Measurements from ENCODE around the gene GRM8. TPM values are rescaled to one million over a fixed set of nuclear protein-coding genes. Genes with fewer than 3 reads are reported as not detected.

The GRM8 gene
- total RNA-seq, 4 donors from 2014 or later, result 0.11 TPM; not detected in 3

DNA sequence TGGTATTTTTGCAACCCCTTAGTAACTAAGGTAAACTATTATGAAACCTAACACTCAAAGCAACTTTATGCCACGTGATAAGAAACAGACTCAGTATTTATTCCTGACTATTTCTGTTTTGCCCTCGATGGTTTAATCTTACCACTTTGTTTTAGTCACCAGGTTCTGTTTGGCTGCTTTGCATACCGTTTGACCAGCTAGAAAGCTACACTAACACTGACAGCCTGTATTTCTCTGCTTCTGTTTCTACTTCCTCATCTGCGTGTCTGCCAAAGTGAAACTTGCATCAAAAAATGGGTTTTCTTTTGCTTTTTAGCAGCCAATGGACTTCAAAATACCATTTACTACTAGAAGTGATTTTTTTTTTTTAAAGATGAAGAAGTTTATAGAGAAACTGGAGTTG is 802.5 kb downstream of the GRM8 start:
- Histone ChIP-seq H3K27ac (replicated peaks in 1 of 4) (no peak overlapping the region), H3K9me3 (no peaks in the 10 kb centered on the region), H3K27me3 (no peaks in the 10 kb centered on the region), H3K4me1 (peaks cover 0 to 3% (median 0%) of the 10 kb centered on the region in 4 donors), H3K4me3 (no peak overlapping the region), H3K36me3 (no peaks in the 10 kb centered on the region)
- 42% methylated on average over 4 of the region's 4 CpGs for WGBS
- DNase-seq (ENCODE audit: extremely low spot score), result no peak
- TF ChIP-seq POLR2A (IDR thresholded peaks at IDR 0.05; ENCODE audit: low read depth) (no peak), EP300 (IDR thresholded peaks at IDR 0.05) (no peak), POLR2AphosphoS5 (IDR thresholded peaks at IDR 0.05) (no peak)
- TF ChIP-seq, protein P1, sequence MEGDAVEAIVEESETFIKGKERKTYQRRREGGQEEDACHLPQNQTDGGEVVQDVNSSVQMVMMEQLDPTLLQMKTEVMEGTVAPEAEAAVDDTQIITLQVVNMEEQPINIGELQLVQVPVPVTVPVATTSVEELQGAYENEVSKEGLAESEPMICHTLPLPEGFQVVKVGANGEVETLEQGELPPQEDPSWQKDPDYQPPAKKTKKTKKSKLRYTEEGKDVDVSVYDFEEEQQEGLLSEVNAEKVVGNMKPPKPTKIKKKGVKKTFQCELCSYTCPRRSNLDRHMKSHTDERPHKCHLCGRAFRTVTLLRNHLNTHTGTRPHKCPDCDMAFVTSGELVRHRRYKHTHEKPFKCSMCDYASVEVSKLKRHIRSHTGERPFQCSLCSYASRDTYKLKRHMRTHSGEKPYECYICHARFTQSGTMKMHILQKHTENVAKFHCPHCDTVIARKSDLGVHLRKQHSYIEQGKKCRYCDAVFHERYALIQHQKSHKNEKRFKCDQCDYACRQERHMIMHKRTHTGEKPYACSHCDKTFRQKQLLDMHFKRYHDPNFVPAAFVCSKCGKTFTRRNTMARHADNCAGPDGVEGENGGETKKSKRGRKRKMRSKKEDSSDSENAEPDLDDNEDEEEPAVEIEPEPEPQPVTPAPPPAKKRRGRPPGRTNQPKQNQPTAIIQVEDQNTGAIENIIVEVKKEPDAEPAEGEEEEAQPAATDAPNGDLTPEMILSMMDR (IDR thresholded peaks at IDR 0.05), result no peak
- intact Hi-C loops (cut with DNase I), result loop anchor here (2.0 kb wide), 1 partner anchor 49 kb away; no protein-coding TSS in a partner anchor

DNA sequence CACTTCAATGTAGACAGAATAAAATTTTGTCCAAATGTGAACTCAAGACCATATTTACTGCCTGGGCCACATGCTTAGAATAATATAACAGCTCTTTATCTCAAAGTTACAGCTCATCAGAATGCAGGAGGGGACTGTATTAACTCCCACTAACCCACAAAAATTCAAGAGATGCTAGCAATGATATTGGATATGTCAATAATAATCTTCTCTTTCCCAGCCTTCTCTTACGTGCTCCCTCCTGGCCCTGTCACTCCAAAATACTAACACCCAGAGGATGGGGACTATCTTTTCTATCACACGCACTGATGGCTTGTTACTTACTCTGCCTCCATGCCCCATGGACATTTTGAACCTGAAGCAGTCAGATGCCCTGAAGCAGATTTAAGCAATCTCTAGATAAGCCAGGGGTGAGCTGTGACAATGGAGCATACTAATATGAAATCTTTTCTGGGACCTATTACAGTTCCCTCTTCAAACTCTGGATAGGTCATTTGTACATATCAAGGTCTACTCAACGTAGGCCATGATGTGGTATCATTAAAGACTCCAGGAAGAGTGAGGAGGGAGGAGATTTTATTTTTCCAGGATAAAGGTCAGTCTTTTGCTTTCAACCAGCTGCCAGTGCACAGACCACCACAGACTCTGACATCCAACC is 803.0 kb downstream of the GRM8 start:
- intact Hi-C loops (cut with DNase I), result loop anchor here (2.0 kb wide), 1 partner anchor 49 kb away; no protein-coding TSS in a partner anchor
- H3K27ac ChIP-seq (replicated peaks in 1 of 4), result no peak overlapping the region
- TF ChIP-seq POLR2A (IDR thresholded peaks at IDR 0.05; ENCODE audit: low read depth) (no peak), POLR2AphosphoS5 (IDR thresholded peaks at IDR 0.05) (no peak), EP300 (IDR thresholded peaks at IDR 0.05) (no peak)
- TF ChIP-seq, protein P1 (IDR thresholded peaks at IDR 0.05), result no peak
- no peaks in the 10 kb centered on the region for H3K9me3 ChIP-seq
- H3K4me1 ChIP-seq, result peaks cover 0 to 3% (median 0%) of the 10 kb centered on the region in 4 donors
- WGBS, result 67% methylated on average over 3 of the region's 3 CpGs
- DNase-seq (ENCODE audit: extremely low spot score), result no peak
- no peaks in the 10 kb centered on the region for H3K36me3 ChIP-seq
- no peak overlapping the region for H3K4me3 ChIP-seq
- H3K27me3 ChIP-seq, result no peaks in the 10 kb centered on the region

DNA sequence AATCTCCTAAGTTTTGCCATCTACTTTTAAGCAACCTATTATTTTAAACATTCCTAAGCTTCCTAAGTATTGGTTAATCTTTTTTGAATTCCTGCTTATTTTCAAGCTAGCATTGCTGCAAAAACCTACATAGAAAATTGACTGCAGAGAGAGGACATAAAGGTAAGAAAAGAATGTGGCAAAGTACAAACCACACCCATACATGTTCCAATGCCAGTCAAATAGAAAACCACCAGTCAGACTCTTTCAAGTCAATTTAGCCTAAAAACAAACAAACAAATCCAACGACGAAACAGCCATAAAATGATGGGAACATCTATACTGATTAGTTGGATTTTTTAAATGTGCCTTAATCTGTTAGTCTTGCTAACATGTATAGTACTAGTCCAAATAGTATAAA is 804.8 kb downstream of the GRM8 start:
- intact Hi-C loops (cut with DNase I), result no loop called here
- TF ChIP-seq EP300 (IDR thresholded peaks at IDR 0.05), result no peak
- TF ChIP-seq, protein P1 (IDR thresholded peaks at IDR 0.05), result no peak
- no peak for TF ChIP-seq POLR2A (IDR thresholded peaks at IDR 0.05; ENCODE audit: low read depth)
- no peak for TF ChIP-seq POLR2AphosphoS5 (IDR thresholded peaks at IDR 0.05)
- WGBS, result 60% methylated on average over 2 of the region's 2 CpGs

DNA sequence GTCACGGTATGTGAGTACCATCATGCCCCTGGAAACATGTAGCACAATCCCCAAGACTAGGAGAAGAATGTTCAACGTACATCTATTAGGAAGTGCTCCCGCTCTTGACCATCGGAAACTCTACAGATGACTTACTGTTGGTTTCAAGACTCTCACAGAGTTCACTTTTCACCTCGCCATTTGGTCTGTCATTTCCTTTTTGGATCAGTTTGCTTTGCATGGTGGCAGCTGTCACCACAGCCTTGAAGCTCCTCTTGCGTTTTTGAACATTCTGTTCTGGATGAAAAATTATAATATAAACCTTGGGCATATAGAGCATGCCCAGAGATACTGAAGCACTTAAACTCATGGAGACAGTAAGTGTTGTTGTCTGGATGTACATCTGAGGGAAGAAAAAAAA is 806.8 kb downstream of the GRM8 start:
- TF ChIP-seq POLR2A (IDR thresholded peaks at IDR 0.05; ENCODE audit: low read depth) (no peak), POLR2AphosphoS5 (IDR thresholded peaks at IDR 0.05) (no peak), EP300 (IDR thresholded peaks at IDR 0.05) (no peak)
- TF ChIP-seq, protein P1 (IDR thresholded peaks at IDR 0.05), result no peak
- H3K4me1 ChIP-seq, result peaks cover 0 to 3% (median 0%) of the 10 kb centered on the region in 4 donors

More for the DNA sequence above, 804.8 kb downstream of the GRM8 start:
- Histone ChIP-seq H3K4me1 (peaks cover 0 to 3% (median 0%) of the 10 kb centered on the region in 4 donors), H3K27me3 (no peaks in the 10 kb centered on the region), H3K4me3 (no peak overlapping the region), H3K36me3 (no peaks in the 10 kb centered on the region), H3K27ac (replicated peaks in 1 of 4) (no peak overlapping the region), H3K9me3 (no peaks in the 10 kb centered on the region)
- no peak for DNase-seq (ENCODE audit: extremely low spot score)

More for the DNA sequence above, 806.8 kb downstream of the GRM8 start:
- WGBS, result 86% methylated on average over 6 of the region's 6 CpGs
- Histone ChIP-seq H3K36me3 (no peaks in the 10 kb centered on the region), H3K27ac (replicated peaks in 1 of 4) (no peak overlapping the region), H3K4me3 (no peak overlapping the region), H3K27me3 (no peaks in the 10 kb centered on the region), H3K9me3 (no peaks in the 10 kb centered on the region)
- intact Hi-C loops (cut with DNase I), result no loop called here
- DNase-seq (ENCODE audit: extremely low spot score), result no peak
